ENCODE measurements around the gene GON4L. TPM values are rescaled to one million over a fixed set of nuclear protein-coding genes. Genes with fewer than 3 reads are reported as not detected.

Gene GON4L
- total and polyA plus RNA-seq, 2 of the 4 experiments (the other 2 are of a cell fraction) = 21.2 to 30.3 TPM

- peaks cover 6% of the 10 kb centered on the region; the same call in 1 of the 2 replicates for H3K9me1 ChIP-seq (ENCODE audit: insufficient read depth, low read length)
- intact Hi-C loops (cut with micrococcal nuclease) = no loop called here
- no peak overlapping the region for H3K4me2 ChIP-seq (ENCODE audit: low read depth, low read length)
- CTCF ChIA-PET = no interaction called here
- POLR2A ChIA-PET (ENCODE audit: unreplicated experiment) = no interaction called here
- H3K9ac ChIP-seq (ENCODE audit: low read depth, low read length) = no peak overlapping the region
- H3K9me3 ChIP-seq (ENCODE audit: control insufficient read depth, insufficient read depth, low read length) = no peaks in the 10 kb centered on the region
- H2AK9ac ChIP-seq (replicated peaks; ENCODE audit: low read depth, low read length, poor library complexity) = no peak overlapping the region
- no peaks in the 10 kb centered on the region for H4K20me1 ChIP-seq (ENCODE audit: insufficient read depth, low read length)
- no peak overlapping the region for H3K56ac ChIP-seq (ENCODE audit: extremely low read depth, insufficient read depth, low read length)
- ATAC-seq (ENCODE audit: low read depth) (no peak), DNase-seq (no peak)
- H2BK120ac ChIP-seq (ENCODE audit: low read depth, low read length) = no peak overlapping the region
- H3K4me1 ChIP-seq (ENCODE audit: control insufficient read depth, insufficient read depth, low read length) = peaks cover 3% of the 10 kb centered on the region
- no peak overlapping the region for H2BK5ac ChIP-seq (ENCODE audit: low read depth, low read length, poor library complexity, severe bottlenecking)
- H2BK15ac ChIP-seq (ENCODE audit: low read depth, low read length) = no peak overlapping the region
- H3K27ac ChIP-seq (ENCODE audit: insufficient read depth, low read length) = no peak overlapping the region
- H3K4ac ChIP-seq (ENCODE audit: low read depth, low read length) = no peak overlapping the region
- no TSS peak for BruUV-seq (replicated peaks)
- H2AK5ac ChIP-seq (ENCODE audit: low read depth, low read length) = no peak overlapping the region
- H3K18ac ChIP-seq (ENCODE audit: low read depth, low read length) = no peak overlapping the region
- in situ Hi-C loops (cut with MboI; ENCODE audit: low sequenced_read_pairs) = no loop called here
- no peak overlapping the region for H2BK20ac ChIP-seq (ENCODE audit: low read depth, low read length)
- no peak for TF ChIP-seq MXI1 (IDR thresholded peaks at IDR 0.05; ENCODE audit: borderline replicate concordance, low read depth, low read length)
- no peak for TF ChIP-seq CTCF (conservative IDR thresholded peaks at IDR 0.05; ENCODE audit: low read depth, low read length)
- no peak for TF ChIP-seq ELK1 (IDR thresholded peaks at IDR 0.05; ENCODE audit: borderline replicate concordance, low read depth, low read length)
- no peak for TF ChIP-seq RFX5 (IDR thresholded peaks at IDR 0.05; ENCODE audit: low read depth, low read length)
- TF ChIP-seq USF2 (IDR thresholded peaks at IDR 0.05; ENCODE audit: low read depth, low read length) = no peak
- no peak for TF ChIP-seq SMC3 (IDR thresholded peaks at IDR 0.05; ENCODE audit: low read depth, low read length)
- no peak for TF ChIP-seq BHLHE40 (IDR thresholded peaks at IDR 0.05; ENCODE audit: low read depth, low read length)
- TF ChIP-seq RAD21 (IDR thresholded peaks at IDR 0.05; ENCODE audit: low read length) = no peak
- H3K14ac ChIP-seq (replicated peaks; ENCODE audit: low read depth, low read length) = no peak overlapping the region
- no peak overlapping the region for H3K4me3 ChIP-seq (ENCODE audit: insufficient read depth, low read depth, low read length)
- dilution Hi-C loops (cut with HindIII; ENCODE audit: low sequenced_read_pairs, unreplicated experiment) = no loop called here
- peaks cover 0 to 31% of the 10 kb centered on the region in 2 experiments; a peak in 3 of 4 replicates for H3K79me1 ChIP-seq (ENCODE audit: low read depth in 1 of 2, low read length in 2 of 2)
- H4K5ac ChIP-seq (ENCODE audit: low read depth, low read length) = no peak overlapping the region
- no CpG with 5 or more reads among the region's 2 CpGs for WGBS, 2 experiments (ENCODE audit: extremely low coverage in 2 of 2, insufficient read length in 1 of 2)
- no peak overlapping the region for H4K8ac ChIP-seq (ENCODE audit: low read depth in 2 of 2, low read length in 2 of 2)
- peaks cover 48% of the 10 kb centered on the region for H3K36me3 ChIP-seq (ENCODE audit: control insufficient read depth, insufficient read depth, low read length)
- no peak overlapping the region for H2AFZ ChIP-seq (replicated peaks; ENCODE audit: low read length, poor library complexity)
- H4K91ac ChIP-seq (ENCODE audit: insufficient read depth, low read depth, low read length) = no peak overlapping the region
- no peak overlapping the region for H3K23ac ChIP-seq (ENCODE audit: low read depth, low read length)
- H3K27me3 ChIP-seq (ENCODE audit: control insufficient read depth, insufficient read depth, low read length) = no peaks in the 10 kb centered on the region
These were observed 96.1 kb downstream of the GON4L start for GRCh38 chr1:155760751-155761475.

Measured in IMR-90 (cell line).